Heart left ventricle (tissue), 13 donors: ENCODE measurements around the gene ACOT12.

Experiments used
- POLR2A ChIP-seq, 2 donors: fragments of 450-650 bp; IDR thresholded peaks; one replicate each; pipeline ENCODE4 v1.6.1; 2017; ENCODE audit warnings: antibody characterized with exemption in 2 of 2, mild to moderate bottlenecking in 2 of 2, moderate library complexity in 2 of 2
- TF ChIP-seq, protein P1 (sequence below), 12 donors: fragments of 200-600 bp; sonication (generic) in 4 of 12; IDR thresholded peaks; one replicate each; pipeline versions ENCODE4 v1.5.0 to v1.8.0; 2018 to 2022; ENCODE audit warnings: antibody characterized with exemption in 12 of 12, mild to moderate bottlenecking in 5 of 12
- donor health status: ischemic (EF 13 %, LVEDD 7.1; RV severe dilation, severe dysfunction).
- donor health status: DM: no; HTN: yes; CAD: no.
- donor health status: DM: no; HTN: no; CAD: no.
- donor health status: ischemic (EF 25% LVEDD 6.9; RV normal size, moderate dysfunction).
- donor health status: ischemic (EF 25% LVEDD 5.7; RV mildly dilated, moderate dysfunction).
- donor health status: ischemic (EF 35%, LVEDD 5.7; RV mildly dilated, moderate dysfunction).
- donor health status: nonischemic (EF 11% LVEDD 7.7; RV severe dilation, severe dysfunction).
- donor health status: DM: yes; HTN: yes; CAD: no.
- donor health status: PGD.
- donor health status: ischemic (EF 29% LVEDD 5.4; RV normal size, mild dysfunction).
- donor health status: nonischemic (EF 23%, LVEDD 6.1; RV moderate dilation, normal function).

- TF ChIP-seq, protein P1, sequence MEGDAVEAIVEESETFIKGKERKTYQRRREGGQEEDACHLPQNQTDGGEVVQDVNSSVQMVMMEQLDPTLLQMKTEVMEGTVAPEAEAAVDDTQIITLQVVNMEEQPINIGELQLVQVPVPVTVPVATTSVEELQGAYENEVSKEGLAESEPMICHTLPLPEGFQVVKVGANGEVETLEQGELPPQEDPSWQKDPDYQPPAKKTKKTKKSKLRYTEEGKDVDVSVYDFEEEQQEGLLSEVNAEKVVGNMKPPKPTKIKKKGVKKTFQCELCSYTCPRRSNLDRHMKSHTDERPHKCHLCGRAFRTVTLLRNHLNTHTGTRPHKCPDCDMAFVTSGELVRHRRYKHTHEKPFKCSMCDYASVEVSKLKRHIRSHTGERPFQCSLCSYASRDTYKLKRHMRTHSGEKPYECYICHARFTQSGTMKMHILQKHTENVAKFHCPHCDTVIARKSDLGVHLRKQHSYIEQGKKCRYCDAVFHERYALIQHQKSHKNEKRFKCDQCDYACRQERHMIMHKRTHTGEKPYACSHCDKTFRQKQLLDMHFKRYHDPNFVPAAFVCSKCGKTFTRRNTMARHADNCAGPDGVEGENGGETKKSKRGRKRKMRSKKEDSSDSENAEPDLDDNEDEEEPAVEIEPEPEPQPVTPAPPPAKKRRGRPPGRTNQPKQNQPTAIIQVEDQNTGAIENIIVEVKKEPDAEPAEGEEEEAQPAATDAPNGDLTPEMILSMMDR (IDR thresholded peaks at IDR 0.05): no peak
- no peak for TF ChIP-seq POLR2A (IDR thresholded peaks at IDR 0.05)
Measured at GRCh38 chr5:81418606-81419005, 24.7 kb upstream of the ACOT12 start.
